Measurements from ENCODE around the gene LMO3. TPM values are rescaled to one million over a fixed set of nuclear protein-coding genes. Genes with fewer than 3 reads are reported as not detected.

LMO3 gene
- total RNA-seq, 1 donor from 2014 or later, result 1.6 TPM

DNA sequence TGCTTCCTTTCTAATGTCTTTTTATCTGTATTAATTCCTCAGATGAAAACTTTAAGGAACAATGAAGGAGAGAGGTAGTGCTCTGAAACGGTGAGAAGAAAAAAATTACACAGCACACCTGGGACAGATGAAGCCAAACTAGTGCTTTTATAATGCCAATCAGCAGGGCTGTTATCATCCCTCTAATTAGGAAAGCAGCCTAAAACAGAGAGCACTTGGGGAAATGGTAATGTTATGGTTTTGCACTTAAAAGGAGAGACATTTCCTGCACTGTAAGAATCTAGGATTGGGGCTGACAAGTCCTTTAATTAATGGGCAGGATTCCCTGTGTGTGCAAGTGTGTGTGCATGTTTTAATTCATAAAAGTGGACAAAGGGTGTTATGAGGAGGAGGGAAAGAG, 4.8 kb upstream of the LMO3 start:
- Mint-ChIP-seq H3K27me3 (ENCODE audit: unreplicated experiment) (peaks cover 49% of the 10 kb centered on the region), H3K9me3 (ENCODE audit: unreplicated experiment) (no peaks in the 10 kb centered on the region), H3K27ac (ENCODE audit: unreplicated experiment) (no peak overlapping the region), H3K4me1 (ENCODE audit: unreplicated experiment) (peaks cover 14% of the 10 kb centered on the region), H3K36me3 (ENCODE audit: unreplicated experiment) (no peaks in the 10 kb centered on the region), H3K4me3 (ENCODE audit: unreplicated experiment) (no peak overlapping the region)
- TF ChIP-seq, protein P1, sequence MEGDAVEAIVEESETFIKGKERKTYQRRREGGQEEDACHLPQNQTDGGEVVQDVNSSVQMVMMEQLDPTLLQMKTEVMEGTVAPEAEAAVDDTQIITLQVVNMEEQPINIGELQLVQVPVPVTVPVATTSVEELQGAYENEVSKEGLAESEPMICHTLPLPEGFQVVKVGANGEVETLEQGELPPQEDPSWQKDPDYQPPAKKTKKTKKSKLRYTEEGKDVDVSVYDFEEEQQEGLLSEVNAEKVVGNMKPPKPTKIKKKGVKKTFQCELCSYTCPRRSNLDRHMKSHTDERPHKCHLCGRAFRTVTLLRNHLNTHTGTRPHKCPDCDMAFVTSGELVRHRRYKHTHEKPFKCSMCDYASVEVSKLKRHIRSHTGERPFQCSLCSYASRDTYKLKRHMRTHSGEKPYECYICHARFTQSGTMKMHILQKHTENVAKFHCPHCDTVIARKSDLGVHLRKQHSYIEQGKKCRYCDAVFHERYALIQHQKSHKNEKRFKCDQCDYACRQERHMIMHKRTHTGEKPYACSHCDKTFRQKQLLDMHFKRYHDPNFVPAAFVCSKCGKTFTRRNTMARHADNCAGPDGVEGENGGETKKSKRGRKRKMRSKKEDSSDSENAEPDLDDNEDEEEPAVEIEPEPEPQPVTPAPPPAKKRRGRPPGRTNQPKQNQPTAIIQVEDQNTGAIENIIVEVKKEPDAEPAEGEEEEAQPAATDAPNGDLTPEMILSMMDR (IDR thresholded peaks at IDR 0.05), result no peak
- DNase-seq (ENCODE audit: extremely low spot score, unreplicated experiment), result no peak

GRCh38 chr12:16610001-16610585, 4.1 kb upstream of the LMO3 start:
- no peaks in the 10 kb centered on the region for H3K36me3 Mint-ChIP-seq (ENCODE audit: unreplicated experiment)
- peaks cover 17% of the 10 kb centered on the region for H3K4me1 Mint-ChIP-seq (ENCODE audit: unreplicated experiment)
- no peaks in the 10 kb centered on the region for H3K9me3 Mint-ChIP-seq (ENCODE audit: unreplicated experiment)
- DNase-seq (ENCODE audit: extremely low spot score, unreplicated experiment), result no peak
- no peak overlapping the region for H3K27ac Mint-ChIP-seq (ENCODE audit: unreplicated experiment)
- H3K4me3 Mint-ChIP-seq (ENCODE audit: unreplicated experiment), result no peak overlapping the region
- peaks cover 52% of the 10 kb centered on the region for H3K27me3 Mint-ChIP-seq (ENCODE audit: unreplicated experiment)
- TF ChIP-seq, protein P1 (IDR thresholded peaks at IDR 0.05), result no peak

DNA sequence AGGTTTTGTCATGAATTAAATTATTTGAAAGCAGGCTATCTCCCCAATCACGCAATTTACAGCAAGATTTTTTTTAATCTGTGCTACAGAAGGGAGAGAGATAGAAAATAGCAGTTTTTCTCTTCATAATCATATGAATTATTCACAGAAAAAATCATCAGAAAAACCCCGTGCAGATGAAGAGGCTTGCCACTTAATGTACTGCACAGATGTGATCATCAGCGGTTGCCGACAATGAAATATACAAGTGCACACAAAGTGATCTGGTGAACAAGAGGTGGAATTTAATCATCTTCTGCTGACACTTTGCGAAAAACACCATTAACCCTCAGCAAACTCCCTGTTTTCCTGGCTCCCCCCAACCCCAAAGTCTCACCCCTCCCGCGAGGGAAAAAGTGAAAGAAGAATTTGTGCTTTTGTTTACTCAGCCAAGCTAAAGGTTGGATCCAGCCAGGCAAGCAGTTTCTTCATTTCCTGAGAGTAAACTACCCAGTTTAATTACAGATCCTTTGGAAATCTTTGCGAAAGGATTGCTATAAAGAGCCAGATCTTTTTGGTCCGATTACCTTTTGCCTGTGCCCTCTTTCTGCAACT, 3.1 kb upstream of the LMO3 start:
- no peaks in the 10 kb centered on the region for H3K36me3 Mint-ChIP-seq (ENCODE audit: unreplicated experiment)
- no peak overlapping the region for H3K27ac Mint-ChIP-seq (ENCODE audit: unreplicated experiment)
- H3K4me3 Mint-ChIP-seq (ENCODE audit: unreplicated experiment), result no peak overlapping the region
- TF ChIP-seq, protein P1 (IDR thresholded peaks at IDR 0.05), result no peak
- H3K27me3 Mint-ChIP-seq (ENCODE audit: unreplicated experiment), result peaks cover 61% of the 10 kb centered on the region
- peaks cover 17% of the 10 kb centered on the region for H3K4me1 Mint-ChIP-seq (ENCODE audit: unreplicated experiment)
- no peak for DNase-seq (ENCODE audit: extremely low spot score, unreplicated experiment)
- no peaks in the 10 kb centered on the region for H3K9me3 Mint-ChIP-seq (ENCODE audit: unreplicated experiment)

- TF ChIP-seq, protein P1 (IDR thresholded peaks at IDR 0.05), result no peak
- Mint-ChIP-seq H3K9me3 (ENCODE audit: unreplicated experiment) (no peaks in the 10 kb centered on the region), H3K27me3 (ENCODE audit: unreplicated experiment) (peaks cover 68% of the 10 kb centered on the region), H3K4me1 (ENCODE audit: unreplicated experiment) (peaks cover 17% of the 10 kb centered on the region), H3K27ac (ENCODE audit: unreplicated experiment) (no peak overlapping the region), H3K36me3 (ENCODE audit: unreplicated experiment) (no peaks in the 10 kb centered on the region), H3K4me3 (ENCODE audit: unreplicated experiment) (no peak overlapping the region)
- no peak for DNase-seq (ENCODE audit: extremely low spot score, unreplicated experiment)
These were observed 2.2 kb upstream of the LMO3 start for GRCh38 chr12:16607906-16608775.

GRCh38 chr12:16606991-16607390, 1.0 kb upstream of the LMO3 start:
- peaks cover 69% of the 10 kb centered on the region for H3K27me3 Mint-ChIP-seq (ENCODE audit: unreplicated experiment)
- H3K9me3 Mint-ChIP-seq (ENCODE audit: unreplicated experiment), result no peaks in the 10 kb centered on the region
- peak overlapping the region; percentile 80 for H3K4me3 Mint-ChIP-seq (ENCODE audit: unreplicated experiment)
- no peak for DNase-seq (ENCODE audit: extremely low spot score, unreplicated experiment)
- H3K4me1 Mint-ChIP-seq (ENCODE audit: unreplicated experiment), result peaks cover 17% of the 10 kb centered on the region
- TF ChIP-seq, protein P1 (IDR thresholded peaks at IDR 0.05), result no peak
- no peaks in the 10 kb centered on the region for H3K36me3 Mint-ChIP-seq (ENCODE audit: unreplicated experiment)
- H3K27ac Mint-ChIP-seq (ENCODE audit: unreplicated experiment), result no peak overlapping the region

All from osteocyte (in vitro differentiated cells).